HepG2 (cell line): ENCODE data around the gene CYP27A1. TPM values are rescaled to one million over a fixed set of nuclear protein-coding genes. Genes with fewer than 3 reads are reported as not detected.

Source experiments
- BORCS8-MEF2B ChIP-seq: sonication (generic); formaldehyde crosslinking; IDR thresholded peaks from 2 replicates; pipeline ENCODE4 v1.8.0; 2022; ENCODE audit warnings: mild to moderate bottlenecking, missing genetic modification reagents
- POGZ ChIP-seq: sonication (generic); formaldehyde crosslinking; IDR thresholded peaks from 2 replicates; pipeline ENCODE4 v1.4.0; 2020; ENCODE audit warnings: mild to moderate bottlenecking, missing genetic modification reagents
- RBAK ChIP-seq: sonication (generic); formaldehyde crosslinking; IDR thresholded peaks from 2 replicates; pipeline ENCODE4 v1.5.1; 2020; ENCODE audit warnings: mild to moderate bottlenecking, missing genetic modification reagents
- SETDB1 ChIP-seq: sonication (generic); formaldehyde crosslinking; IDR thresholded peaks from 2 replicates; pipeline ENCODE4 v1.5.1; 2020; ENCODE audit warnings: missing genetic modification reagents, mild to moderate bottlenecking, borderline replicate concordance
- SIN3A ChIP-seq: IDR thresholded peaks from 2 replicates; pipeline ENCODE4 v1.6.1; 2011; ENCODE audit warnings: low read depth, mild to moderate bottlenecking, control low read depth, low read length, borderline replicate concordance
- TFE3 ChIP-seq: IDR thresholded peaks from 2 replicates; pipeline ENCODE4 v1.6.1; 2016
- ZBTB1 ChIP-seq: sonication (generic); formaldehyde crosslinking; IDR thresholded peaks from 2 replicates; pipeline ENCODE4 v1.4.0; 2020; ENCODE audit warnings: missing genetic modification reagents, borderline replicate concordance
- ZBTB14 ChIP-seq: sonication (generic); formaldehyde crosslinking; IDR thresholded peaks from 2 replicates; pipeline ENCODE4 v1.4.0; 2020; ENCODE audit warnings: missing genetic modification reagents
- ZFP91 ChIP-seq: sonication (generic); formaldehyde crosslinking; IDR thresholded peaks from 2 replicates; pipeline ENCODE4 v1.9.0; 2022; ENCODE audit warnings: missing genetic modification reagents, mild to moderate bottlenecking, borderline replicate concordance
- ZNF17 ChIP-seq: sonication (generic); formaldehyde crosslinking; IDR thresholded peaks from 2 replicates; pipeline ENCODE4 v1.5.0; 2020; ENCODE audit warnings: mild to moderate bottlenecking, missing genetic modification reagents
- ZNF275 ChIP-seq: sonication (generic); formaldehyde crosslinking; IDR thresholded peaks from 2 replicates; pipeline ENCODE4 v1.8.0; 2022; ENCODE audit warnings: missing genetic modification reagents, mild to moderate bottlenecking, inconsistent platforms, borderline replicate concordance
- ZNF333 ChIP-seq: sonication (generic); formaldehyde crosslinking; IDR thresholded peaks from 2 replicates; pipeline ENCODE4 v1.4.0; 2020; ENCODE audit warnings: mild to moderate bottlenecking, missing genetic modification reagents, borderline replicate concordance
- ZNF441 ChIP-seq: sonication (generic); formaldehyde crosslinking; IDR thresholded peaks from 2 replicates; pipeline ENCODE4 v1.7.0; 2021; ENCODE audit warnings: missing genetic modification reagents, borderline replicate concordance
- ZNF468 ChIP-seq: sonication (generic); formaldehyde crosslinking; IDR thresholded peaks from 2 replicates; pipeline ENCODE4 v1.8.0; 2022; ENCODE audit warnings: mild to moderate bottlenecking, moderate library complexity, missing genetic modification reagents
- ZNF513 ChIP-seq: sonication (generic); formaldehyde crosslinking; conservative IDR thresholded peaks from 2 replicates; pipeline ENCODE4 v1.5.0; 2020; ENCODE audit warnings: missing genetic modification reagents
- ZNF543 ChIP-seq: sonication (generic); formaldehyde crosslinking; IDR thresholded peaks from 2 replicates; pipeline ENCODE4 v1.4.0; 2020; ENCODE audit warnings: mild to moderate bottlenecking, missing genetic modification reagents
- ZNF740 ChIP-seq: sonication (generic); formaldehyde crosslinking; IDR thresholded peaks from 2 replicates; pipeline ENCODE4 v1.4.0; 2020; ENCODE audit warnings: missing genetic modification reagents
- ZNF747 ChIP-seq: sonication (generic); formaldehyde crosslinking; IDR thresholded peaks from 2 replicates; pipeline ENCODE4 v1.8.1; 2023; ENCODE audit warnings: missing genetic modification reagents, mild to moderate bottlenecking, borderline replicate concordance
- ZNF775 ChIP-seq: sonication (generic); formaldehyde crosslinking; IDR thresholded peaks from 2 replicates; pipeline ENCODE4 v1.4.0; 2020; ENCODE audit warnings: missing genetic modification reagents, mild to moderate bottlenecking, moderate library complexity, borderline replicate concordance
- ZNF781 ChIP-seq: sonication (generic); formaldehyde crosslinking; IDR thresholded peaks from 2 replicates; pipeline ENCODE4 v1.5.1; 2020; ENCODE audit warnings: borderline replicate concordance, mild to moderate bottlenecking, missing genetic modification reagents; ENCODE audit errors: not compliant biosample characterization
- ZSCAN22 ChIP-seq: sonication (generic); formaldehyde crosslinking; IDR thresholded peaks from 2 replicates; pipeline ENCODE4 v1.4.0; 2020; ENCODE audit warnings: mild to moderate bottlenecking, missing genetic modification reagents
- polyA plus RNA-seq, 8 experiments: library from polyadenylated mRNA; depleted of rRNA in 3 of 8; stranded (reverse) in 7 of 8; unstranded in 1 of 8; fragments of >200 nt; fragmentation: Illumina TruSeq in 4 of 8; extraction: Trizol in 4 of 8; gene quantifications; 2 replicates each; pipeline versions ENCODE4 v1.2.1 to v1.2.3, GENCODE V29; 2011 to 2016; ENCODE audit warnings: low read depth in 4 of 8, missing spikeins in 1 of 8, mixed read lengths in 1 of 8; ENCODE audit not compliant: insufficient read depth in 1 of 8
- total RNA-seq, 5 experiments: library from RNA; depleted of rRNA; stranded (reverse); fragments of >200 nt; fragmentation: Illumina TruSeq; extraction: Trizol; gene quantifications; 2 replicates each; pipeline ENCODE4 v1.2.3, GENCODE V29; 2016; ENCODE audit warnings: low read depth in 1 of 5

CYP27A1 gene
- total and polyA plus RNA-seq, 2 of the 13 experiments (the other 11 are each of a cell fraction or from before 2014, with no cell fraction given), result 157 to 266 TPM

- TF ChIP-seq POGZ (CRISPR knock-in tag) (peak; percentile 92), RBAK (no peak), ZNF781 (CRISPR knock-in tag) (peak; percentile 73), ZNF441 (CRISPR knock-in tag) (0 out of 2 replicates have a peak, but pooled peaks have one; percentile 39), ZSCAN22 (CRISPR knock-in tag) (no peak), ZNF740 (CRISPR knock-in tag) (no peak), ZNF275 (no peak), ZNF17 (CRISPR knock-in tag) (no peak), TFE3 (CRISPR knock-in tag) (peak; percentile 92), ZBTB14 (CRISPR knock-in tag) (no peak), ZNF543 (CRISPR knock-in tag) (no peak), ZNF468 (no peak), BORCS8-MEF2B (CRISPR knock-in tag) (no peak), ZBTB1 (no peak), ZNF513 (CRISPR knock-in tag) (no peak), SETDB1 (CRISPR knock-in tag) (no peak), ZNF775 (peak; percentile 84; the same call in 1 of the 2 replicates), ZFP91 (CRISPR knock-in tag) (no peak), ZNF747 (no peak), ZNF333 (CRISPR knock-in tag) (no peak), SIN3A (no peak)
Measured at GRCh38 chr2:218733171-218734021, 48.6 kb upstream of the CYP27A1 start (continued).
